Heart left ventricle (tissue), 16 donors: ENCODE results near the gene CTXND1. TPM values are rescaled to one million over a fixed set of nuclear protein-coding genes. Genes with fewer than 3 reads are reported as not detected.
"Not testable (repeated sequence)": the region's sequence is repeated elsewhere in the genome, so short reads cannot be mapped to it uniquely, and the experiment has no call there.

Source experiments
- ATAC-seq, 4 donors: fragments of 200-7000 bp; cut with Tn5 transposase; one replicate each; pipeline ENCODE4 v1.9.1; 2020 to 2022; ENCODE audit warnings: moderate library complexity in 4 of 4, mild to moderate bottlenecking in 3 of 4, moderate number of reproducible peaks in 1 of 4
- DNase-seq, 5 donors: peaks; one replicate each; pipeline ENCODE4 v3.0.0-alpha.2; 2020
- H3K27ac ChIP-seq, 12 donors: fragments of 200-600 bp; sonication (generic) in 4 of 12; one replicate each; pipeline versions ENCODE4 v1.5.0 to v1.8.0; 2016 to 2022; ENCODE audit warnings: mild to moderate bottlenecking in 2 of 12
- H3K27me3 ChIP-seq, 9 donors: fragments of 200-600 bp; sonication (generic) in 2 of 9; one replicate each; pipeline versions ENCODE4 v1.5.1 to v1.8.0; 2016 to 2022; ENCODE audit warnings: mild to moderate bottlenecking in 3 of 9
- H3K36me3 ChIP-seq, 9 donors: fragments of 200-600 bp; sonication (generic) in 2 of 9; one replicate each; pipeline versions ENCODE4 v1.5.0 to v1.8.0; 2018 to 2022; ENCODE audit warnings: mild to moderate bottlenecking in 2 of 9
- H3K4me1 ChIP-seq, 12 donors: fragments of 200-600 bp; sonication (generic) in 4 of 12; one replicate each; pipeline versions ENCODE4 v1.5.0 to v1.8.0; 2016 to 2022; ENCODE audit warnings: mild to moderate bottlenecking in 3 of 12
- H3K4me3 ChIP-seq, 12 donors: fragments of 200-600 bp; sonication (generic) in 4 of 12; one replicate each; pipeline versions ENCODE4 v1.5.0 to v1.8.0; 2017 to 2022; ENCODE audit warnings: mild to moderate bottlenecking in 9 of 12, moderate library complexity in 4 of 12
- H3K9me3 ChIP-seq, 12 donors: fragments of 200-600 bp; sonication (generic) in 4 of 12; one replicate each; pipeline versions ENCODE4 v1.5.0 to v1.8.0; 2016 to 2022; ENCODE audit warnings: mild to moderate bottlenecking in 1 of 12
- CTCF ChIP-seq, 12 donors: fragments of 200-600 bp; sonication (generic) in 4 of 12; IDR thresholded peaks; one replicate each; pipeline versions ENCODE4 v1.5.0 to v1.8.0; 2018 to 2022; ENCODE audit warnings: antibody characterized with exemption in 12 of 12, mild to moderate bottlenecking in 5 of 12
- POLR2A ChIP-seq, 2 donors: fragments of 450-650 bp; IDR thresholded peaks; one replicate each; pipeline ENCODE4 v1.6.1; 2017; ENCODE audit warnings: antibody characterized with exemption in 2 of 2, mild to moderate bottlenecking in 2 of 2, moderate library complexity in 2 of 2
- WGBS, 4 donors: extraction: QIAGEN DNeasy Blood & Tissue Kit in 2 of 4; methylation state at CpG; one replicate each; pipeline versions ENCODE4 v1.1.5 to v1.1.7; 2013 to 2018; 5-methylcytosine and 5-hydroxymethylcytosine counted together
- intact Hi-C, 10 donors: fragments of 100-400 bp; cut with DNase I; formaldehyde crosslinking; loops; one replicate each; pipeline versions ENCODE4 v1.11.1 to v1.14.2; 2022
- polyA plus RNA-seq, 2 donors: library from polyadenylated mRNA; stranded (reverse); fragments of 200-250 nt; gene quantifications; one replicate each; pipeline ENCODE4 v1.2.3, GENCODE V29; 2013
- total RNA-seq, 9 donors: library from RNA; depleted of rRNA in 2 of 9; stranded (reverse); fragments of >200 nt in 2 of 9; fragmentation: NEBNext Ultra II Directional in 3 of 9; extraction: Animal tissue kit (Norgen Biotek cat#: 25700) in 3 of 9; gene quantifications; one replicate each; pipeline versions ENCODE4 v1.1.0 to v1.2.4, GENCODE V29; 2016 to 2023
- donor health status: ischemic (EF 13 %, LVEDD 7.1; RV severe dilation, severe dysfunction).
- donor health status: healthy with polysubstance abuse.
- donor health status: DM: no; HTN: yes; CAD: no.
- donor health status: DM: no; HTN: no; CAD: no.
- donor health status: ischemic (EF 25% LVEDD 6.9; RV normal size, moderate dysfunction).
- donor health status: ischemic (EF 25% LVEDD 5.7; RV mildly dilated, moderate dysfunction).
- donor health status: healthy.
- donor health status: DM: yes; HTN: yes; CAD: no.
- donor health status: ischemic (EF 35%, LVEDD 5.7; RV mildly dilated, moderate dysfunction).
- donor health status: nonischemic (EF 11% LVEDD 7.7; RV severe dilation, severe dysfunction).
- donor health status: DM: yes; HTN: yes; CAD: no.
- donor health status: PGD.
- donor health status: ischemic (EF 29% LVEDD 5.4; RV normal size, mild dysfunction).
- donor health status: nonischemic (EF 23%, LVEDD 6.1; RV moderate dilation, normal function).

CTXND1 gene
- total and polyA plus RNA-seq, 11 donors: 0.14 to 9.5 (median 2.9) TPM

- Histone ChIP-seq H3K4me3 (no peak overlapping the region), H3K27ac (no peak overlapping the region), H3K9me3 (no peaks in the 10 kb centered on the region), H3K36me3 (peaks cover 0 to 21% (median 0%) of the 10 kb centered on the region in 9 donors), H3K4me1 (peaks cover 0 to 42% (median 7%) of the 10 kb centered on the region in 12 donors), H3K27me3 (no peaks in the 10 kb centered on the region)
- no peak for ATAC-seq
- no peak for TF ChIP-seq CTCF (IDR thresholded peaks at IDR 0.05)
- TF ChIP-seq POLR2A (IDR thresholded peaks at IDR 0.05): no peak
- no peak for DNase-seq
- 93 to 97% (median 96%) methylated on average over 5 of the region's 5 CpGs for WGBS, 4 donors
- intact Hi-C loops: loop anchor here in 6 of 10 donors (5.0 to 10.0 kb wide), 4 partner anchors 94 to 264 kb away; partner anchors contain the start of genes MTHFS (in 1 of the 6) and ZFAND6 (in 1 of the 6)
These were observed 92.7 kb downstream of the CTXND1 start for GRCh38 chr15:80159301-80159700.

GRCh38 chr15:80157215-80157614 is 94.8 kb downstream of the CTXND1 start:
- 85 to 98% (median 95%) methylated on average over 5 of the region's 5 CpGs for WGBS, 4 donors
- Histone ChIP-seq H3K27ac (no peak overlapping the region), H3K4me1 (peaks cover 0 to 54% (median 12%) of the 10 kb centered on the region in 12 donors), H3K9me3 (no peaks in the 10 kb centered on the region), H3K36me3 (peaks cover 0 to 16% (median 0%) of the 10 kb centered on the region in 9 donors), H3K27me3 (no peaks in the 10 kb centered on the region), H3K4me3 (no peak overlapping the region)
- TF ChIP-seq POLR2A (IDR thresholded peaks at IDR 0.05): no peak
- no peak for TF ChIP-seq CTCF (IDR thresholded peaks at IDR 0.05)
- no peak for ATAC-seq
- no peak for DNase-seq
- intact Hi-C loops: loop anchor here in 6 of 10 donors (5.0 to 10.0 kb wide), 4 partner anchors 92 to 262 kb away; partner anchors contain the start of genes MTHFS (in 1 of the 6) and ZFAND6 (in 1 of the 6)

DNA sequence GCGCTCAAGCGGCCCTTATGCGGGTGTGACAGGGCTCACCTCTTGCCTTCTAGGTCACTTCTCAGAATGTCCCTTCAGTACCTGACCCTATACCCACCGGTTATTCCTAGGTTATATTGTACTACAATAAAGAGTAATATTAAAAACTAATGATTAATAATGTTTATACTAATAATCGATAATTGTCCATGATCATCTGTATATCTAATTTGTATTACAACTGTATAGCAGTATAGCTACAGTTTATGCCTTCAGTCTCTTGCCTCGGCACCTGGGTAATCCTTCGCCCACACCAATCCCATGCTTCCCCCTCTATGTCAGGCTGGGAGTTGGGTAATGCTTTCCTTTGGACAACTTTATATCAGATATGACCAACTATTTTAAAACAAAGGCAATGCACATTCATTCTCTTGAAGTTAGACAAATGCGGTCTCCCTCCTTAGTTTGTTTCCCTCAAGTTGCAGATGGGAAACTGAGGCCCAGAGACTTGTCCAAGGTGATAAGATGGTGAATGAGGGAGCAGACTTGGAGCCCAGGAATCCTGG is 95.8 kb downstream of the CTXND1 start:
- ATAC-seq (no peak), DNase-seq (no peak)
- H3K27ac ChIP-seq: no peak overlapping the region
- 92 to 97% (median 95%) methylated on average over 8 of the region's 8 CpGs for WGBS, 4 donors
- TF ChIP-seq POLR2A (IDR thresholded peaks at IDR 0.05) (no peak), CTCF (IDR thresholded peaks at IDR 0.05) (no peak)
- H3K36me3 ChIP-seq: peaks cover 0 to 10% (median 0%) of the 10 kb centered on the region in 9 donors
- H3K4me3 ChIP-seq: no peak overlapping the region
- intact Hi-C loops: loop anchor here in 6 of 10 donors (5.0 to 10.0 kb wide), 4 partner anchors 91 to 261 kb away; partner anchors contain the start of genes MTHFS (in 1 of the 6) and ZFAND6 (in 1 of the 6)
- H3K4me1 ChIP-seq: peaks cover 0 to 53% (median 18%) of the 10 kb centered on the region in 12 donors
- no peaks in the 10 kb centered on the region for H3K27me3 ChIP-seq
- no peaks in the 10 kb centered on the region for H3K9me3 ChIP-seq

GRCh38 chr15:80155378-80156175 is 96.4 kb downstream of the CTXND1 start:
- not testable (repeated sequence) for H3K27me3 ChIP-seq, H3K9me3 ChIP-seq, ATAC-seq, DNase-seq, H3K4me3 ChIP-seq
- peaks cover 0 to 10% (median 0%) of the 10 kb centered on the region in 9 donors for H3K36me3 ChIP-seq
- peaks cover 0 to 46% (median 16%) of the 10 kb centered on the region in 12 donors for H3K4me1 ChIP-seq
- intact Hi-C loops: loop anchor here in 6 of 10 donors (5.0 to 10.0 kb wide), 4 partner anchors 91 to 261 kb away; partner anchors contain the start of genes MTHFS (in 1 of the 6) and ZFAND6 (in 1 of the 6)
- whole genome bisulfite sequencing, 4 donors: 72 to 82% (median 77%) methylated on average over 16 of the region's 16 CpGs
- H3K27ac ChIP-seq: peak overlapping the region in 1 of 12 donors; percentile 17
